NCI-H1105 treated with DMSO at 0.1 percent for 48 hours (cell line): ENCODE data around the gene AHR.
"Not testable (repeated sequence)": the region's sequence is repeated elsewhere in the genome, so short reads cannot be mapped to it uniquely, and the experiment has no call there.

Experiments used
- DNase-seq: peaks from one replicate; lab custom pipeline; 2025; lab: John Stamatoyannopoulos, UW

Gene AHR

GRCh38 chr7:17380736-17381662 is 82.5 kb downstream of the AHR start:
- no peak for DNase-seq

GRCh38 chr7:17382408-17383354 is 84.2 kb downstream of the AHR start:
- DNase-seq: not testable (repeated sequence)

- no peak for DNase-seq
These were observed 85.9 kb downstream of the AHR start for GRCh38 chr7:17384400-17384799.

GRCh38 chr7:17385612-17386011 is 87.2 kb downstream of the AHR start:
- DNase-seq: no peak

- no peak for DNase-seq
These were observed 91.9 kb downstream of the AHR start for GRCh38 chr7:17390392-17390791.

GRCh38 chr7:17391366-17391765 is 92.9 kb downstream of the AHR start:
- DNase-seq: no peak

GRCh38 chr7:17392846-17393245 is 94.4 kb downstream of the AHR start:
- DNase-seq: no peak

- not testable (repeated sequence) for DNase-seq
These were observed 96.1 kb downstream of the AHR start for GRCh38 chr7:17394563-17394962.
